GM12874 (cell line): Measurements from ENCODE around the gene BORCS5.

ENCODE experiments used
- CTCF ChIP-seq: IDR thresholded peaks from 2 replicates; pipeline ENCODE4 v1.5.1; 2011; ENCODE audit warnings: low read depth, mild to moderate bottlenecking, control low read depth, low read length, moderate library complexity; ENCODE audit not compliant: insufficient read depth

BORCS5 gene

DNA sequence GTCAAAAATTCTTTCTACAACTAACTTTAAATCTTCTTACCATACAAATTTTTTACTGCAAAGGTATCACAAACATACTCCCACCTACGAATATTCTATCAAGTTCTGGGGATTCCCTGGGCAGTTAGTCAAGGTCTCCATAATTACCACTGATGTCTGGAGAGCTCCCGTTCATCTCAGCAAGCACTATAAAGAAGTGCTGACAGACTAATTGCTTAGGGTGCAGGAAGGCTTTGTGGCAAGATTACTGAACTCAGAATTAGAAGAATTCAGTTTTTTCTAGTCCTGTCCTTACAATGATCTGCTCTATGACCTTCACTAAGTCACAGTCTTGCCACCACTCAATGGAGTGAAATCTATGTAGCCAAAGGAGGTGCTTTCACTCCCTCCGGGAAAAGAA, 144.2 kb downstream of the BORCS5 start:
- TF ChIP-seq CTCF, result no peak

DNA sequence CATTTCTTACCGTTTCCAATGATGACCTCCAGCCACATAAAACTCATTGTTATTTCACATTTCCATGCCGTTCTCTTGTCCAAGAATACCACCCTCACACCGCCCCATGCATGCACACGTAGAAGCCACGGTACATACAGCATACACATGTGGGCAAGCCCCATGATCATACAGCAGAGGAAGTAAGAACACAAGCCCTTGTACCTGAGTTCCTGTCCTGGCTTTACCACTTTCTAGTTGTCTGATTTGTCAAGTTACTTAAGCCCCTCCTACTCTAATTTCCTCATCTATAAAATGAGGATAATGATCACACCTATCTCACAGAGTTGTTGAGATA, 145.9 kb downstream of the BORCS5 start:
- TF ChIP-seq CTCF, result no peak

GRCh38 chr12:12503384-12504078, 146.7 kb downstream of the BORCS5 start:
- no peak for TF ChIP-seq CTCF

- no peak for TF ChIP-seq CTCF
Measured at GRCh38 chr12:12505544-12506495, 148.9 kb downstream of the BORCS5 start.

DNA sequence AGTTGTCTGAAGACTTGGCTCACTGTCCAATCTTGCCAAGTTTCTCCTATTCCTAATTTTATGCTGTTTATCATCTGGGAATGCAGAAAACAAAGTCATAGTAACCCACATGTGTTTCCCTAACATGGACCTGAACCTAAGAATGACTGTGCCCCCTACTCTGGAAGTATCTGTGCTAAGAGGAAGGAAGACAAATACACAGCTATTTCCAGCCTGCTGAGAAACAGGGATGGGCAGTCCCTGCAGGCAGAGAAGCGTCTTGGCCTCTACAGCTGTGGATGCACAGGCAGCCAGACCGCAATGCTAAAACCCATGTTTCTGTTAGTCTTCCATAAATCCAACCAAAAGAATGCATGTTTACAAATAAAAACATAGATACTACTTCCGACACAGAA, 149.6 kb downstream of the BORCS5 start:
- TF ChIP-seq CTCF, result no peak

DNA sequence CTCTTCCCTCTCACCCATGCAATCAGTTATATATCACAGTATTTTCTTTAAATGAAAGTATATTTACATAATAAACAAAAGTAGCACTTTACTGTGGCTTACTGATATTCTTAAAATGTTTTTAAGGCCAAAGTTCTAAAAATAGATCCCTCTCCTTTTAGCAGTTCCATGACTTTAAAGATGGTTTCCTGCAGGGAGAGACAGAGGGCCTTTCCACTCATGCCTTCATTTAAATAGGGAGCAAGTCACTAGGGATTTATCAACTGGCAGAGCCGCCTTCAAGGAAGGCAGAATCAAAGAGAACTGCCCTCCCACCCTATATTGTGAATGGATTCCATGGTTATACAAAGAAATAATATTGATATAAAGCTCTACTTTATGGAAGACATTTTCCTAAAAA, 150.2 kb downstream of the BORCS5 start:
- no peak for TF ChIP-seq CTCF

- no peak for TF ChIP-seq CTCF
Measured at GRCh38 chr12:12508612-12509011, 151.7 kb downstream of the BORCS5 start.
